B cell (primary cell): ENCODE results near the gene ABR.
"Not testable (repeated sequence)": the region's sequence is repeated elsewhere in the genome, so short reads cannot be mapped to it uniquely, and the experiment has no call there.

Experiments
- EZH2 ChIP-seq: IDR thresholded peaks from 2 replicates; pipeline ENCODE4 v1.6.1; 2012; ENCODE audit warnings: borderline replicate concordance, low read depth, mild to moderate bottlenecking, moderate library complexity, low read length; ENCODE audit not compliant: insufficient read depth, poor library complexity, severe bottlenecking
- TF ChIP-seq, protein P1 (sequence below): fragments of 200-600 bp; IDR thresholded peaks from one replicate; pipeline ENCODE4 v1.8.0; 2022; ENCODE audit warnings: antibody characterized with exemption, mild to moderate bottlenecking

- TF ChIP-seq, protein P1, sequence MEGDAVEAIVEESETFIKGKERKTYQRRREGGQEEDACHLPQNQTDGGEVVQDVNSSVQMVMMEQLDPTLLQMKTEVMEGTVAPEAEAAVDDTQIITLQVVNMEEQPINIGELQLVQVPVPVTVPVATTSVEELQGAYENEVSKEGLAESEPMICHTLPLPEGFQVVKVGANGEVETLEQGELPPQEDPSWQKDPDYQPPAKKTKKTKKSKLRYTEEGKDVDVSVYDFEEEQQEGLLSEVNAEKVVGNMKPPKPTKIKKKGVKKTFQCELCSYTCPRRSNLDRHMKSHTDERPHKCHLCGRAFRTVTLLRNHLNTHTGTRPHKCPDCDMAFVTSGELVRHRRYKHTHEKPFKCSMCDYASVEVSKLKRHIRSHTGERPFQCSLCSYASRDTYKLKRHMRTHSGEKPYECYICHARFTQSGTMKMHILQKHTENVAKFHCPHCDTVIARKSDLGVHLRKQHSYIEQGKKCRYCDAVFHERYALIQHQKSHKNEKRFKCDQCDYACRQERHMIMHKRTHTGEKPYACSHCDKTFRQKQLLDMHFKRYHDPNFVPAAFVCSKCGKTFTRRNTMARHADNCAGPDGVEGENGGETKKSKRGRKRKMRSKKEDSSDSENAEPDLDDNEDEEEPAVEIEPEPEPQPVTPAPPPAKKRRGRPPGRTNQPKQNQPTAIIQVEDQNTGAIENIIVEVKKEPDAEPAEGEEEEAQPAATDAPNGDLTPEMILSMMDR, result not testable (repeated sequence)
- not testable (repeated sequence) for TF ChIP-seq EZH2
Observed at GRCh38 chr17:1128463-1128862, 51.3 kb downstream of the ABR start.
